ENCODE results near the gene SPG11.
"Not testable (repeated sequence)": the region's sequence is repeated elsewhere in the genome, so short reads cannot be mapped to it uniquely, and the experiment has no call there.

Gene SPG11

DNA sequence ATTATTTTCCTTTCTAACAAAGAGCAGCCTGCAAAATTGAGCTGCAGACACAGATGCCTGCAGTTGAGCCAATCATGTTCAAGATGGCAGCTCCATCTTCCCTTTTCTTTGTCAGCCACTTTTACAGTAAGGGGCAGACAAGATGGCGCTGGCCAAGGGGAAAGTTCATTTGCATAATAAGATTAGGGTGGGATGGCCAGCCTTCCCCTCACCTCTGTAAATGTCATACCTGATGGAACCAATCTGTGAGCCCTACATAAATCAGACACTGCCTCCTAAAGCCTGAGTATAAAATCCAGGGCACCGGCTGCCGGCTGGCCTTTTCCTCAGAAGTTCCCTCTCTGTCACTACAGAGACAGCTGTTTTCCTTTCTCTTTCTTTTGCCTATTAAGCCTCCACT lies 31.8 kb upstream of the SPG11 start:
- peaks cover 21% of the 10 kb centered on the region for H3K4me1 Mint-ChIP-seq (ENCODE audit: low read depth)
- no peak overlapping the region for H3K27ac Mint-ChIP-seq
- no peak for DNase-seq
- no peaks in the 10 kb centered on the region for H3K27me3 Mint-ChIP-seq
- peaks cover 7% of the 10 kb centered on the region for H3K9me3 Mint-ChIP-seq
- no peak overlapping the region for H3K4me3 Mint-ChIP-seq
- no peaks in the 10 kb centered on the region for H3K36me3 Mint-ChIP-seq (ENCODE audit: low read depth)

- no peak for DNase-seq
- Mint-ChIP-seq H3K4me1 (ENCODE audit: low read depth) (peaks cover 22% of the 10 kb centered on the region), H3K36me3 (ENCODE audit: low read depth) (no peaks in the 10 kb centered on the region), H3K9me3 (peaks cover 1% of the 10 kb centered on the region), H3K4me3 (no peak overlapping the region), H3K27me3 (no peaks in the 10 kb centered on the region), H3K27ac (no peak overlapping the region)
Measured at GRCh38 chr15:44694416-44694815, 31.0 kb upstream of the SPG11 start.

DNA sequence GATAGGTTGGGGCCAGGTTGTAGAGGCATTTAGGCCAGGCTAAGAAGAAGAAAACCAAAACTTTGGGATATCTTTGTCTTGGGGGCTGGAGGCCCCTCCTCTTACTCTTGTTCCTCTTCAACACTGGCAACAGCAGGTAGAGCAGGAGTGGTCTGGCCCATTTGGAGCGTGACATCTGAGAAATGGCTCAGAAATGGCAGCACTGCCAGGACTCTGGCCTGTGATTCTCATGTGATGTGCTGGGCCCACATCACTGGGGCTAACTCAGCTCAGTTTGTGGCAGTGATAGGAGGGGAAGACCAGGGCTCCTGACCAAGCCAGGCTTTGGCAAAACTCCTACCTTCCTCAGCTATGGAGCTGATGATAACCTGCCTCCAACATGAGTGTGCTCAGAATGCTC lies 29.2 kb upstream of the SPG11 start:
- DNase-seq = no peak
- Mint-ChIP-seq H3K9me3 (peaks cover 15% of the 10 kb centered on the region), H3K4me3 (no peak overlapping the region), H3K36me3 (ENCODE audit: low read depth) (peaks cover 12% of the 10 kb centered on the region), H3K27me3 (no peaks in the 10 kb centered on the region), H3K27ac (no peak overlapping the region), H3K4me1 (ENCODE audit: low read depth) (peaks cover 32% of the 10 kb centered on the region)

DNA sequence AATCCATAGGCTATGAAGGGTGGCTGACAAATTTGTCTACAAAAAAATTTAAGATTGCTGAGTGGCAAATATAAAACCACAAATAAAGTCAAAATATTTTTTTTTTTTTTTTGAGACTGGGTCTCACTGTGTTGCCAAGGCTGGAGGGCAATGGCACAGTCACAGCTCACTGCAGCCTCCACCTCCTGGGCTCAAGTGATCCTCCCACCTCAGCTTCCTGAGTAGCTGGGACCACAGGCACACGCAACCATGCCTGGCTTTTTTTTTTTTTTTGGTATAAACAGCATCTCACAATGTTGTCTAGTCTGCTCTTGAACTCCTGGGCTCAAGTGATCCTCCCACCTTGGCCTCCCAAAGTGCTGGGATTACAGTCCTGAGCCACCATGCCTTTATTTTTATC lies 26.8 kb upstream of the SPG11 start:
- not testable (repeated sequence) for DNase-seq, H3K27ac Mint-ChIP-seq, H3K4me3 Mint-ChIP-seq, H3K27me3 Mint-ChIP-seq
- Mint-ChIP-seq H3K36me3 (ENCODE audit: low read depth) (peaks cover 21% of the 10 kb centered on the region), H3K4me1 (ENCODE audit: low read depth) (peaks cover 41% of the 10 kb centered on the region), H3K9me3 (peaks cover 28% of the 10 kb centered on the region)

- H3K27ac Mint-ChIP-seq, DNase-seq, H3K4me3 Mint-ChIP-seq, H3K27me3 Mint-ChIP-seq: not testable (repeated sequence)
- peaks cover 42% of the 10 kb centered on the region for H3K4me1 Mint-ChIP-seq (ENCODE audit: low read depth)
- peaks cover 30% of the 10 kb centered on the region for H3K36me3 Mint-ChIP-seq (ENCODE audit: low read depth)
- H3K9me3 Mint-ChIP-seq = peaks cover 35% of the 10 kb centered on the region
Measured at GRCh38 chr15:44689318-44689717, 25.9 kb upstream of the SPG11 start.

DNA sequence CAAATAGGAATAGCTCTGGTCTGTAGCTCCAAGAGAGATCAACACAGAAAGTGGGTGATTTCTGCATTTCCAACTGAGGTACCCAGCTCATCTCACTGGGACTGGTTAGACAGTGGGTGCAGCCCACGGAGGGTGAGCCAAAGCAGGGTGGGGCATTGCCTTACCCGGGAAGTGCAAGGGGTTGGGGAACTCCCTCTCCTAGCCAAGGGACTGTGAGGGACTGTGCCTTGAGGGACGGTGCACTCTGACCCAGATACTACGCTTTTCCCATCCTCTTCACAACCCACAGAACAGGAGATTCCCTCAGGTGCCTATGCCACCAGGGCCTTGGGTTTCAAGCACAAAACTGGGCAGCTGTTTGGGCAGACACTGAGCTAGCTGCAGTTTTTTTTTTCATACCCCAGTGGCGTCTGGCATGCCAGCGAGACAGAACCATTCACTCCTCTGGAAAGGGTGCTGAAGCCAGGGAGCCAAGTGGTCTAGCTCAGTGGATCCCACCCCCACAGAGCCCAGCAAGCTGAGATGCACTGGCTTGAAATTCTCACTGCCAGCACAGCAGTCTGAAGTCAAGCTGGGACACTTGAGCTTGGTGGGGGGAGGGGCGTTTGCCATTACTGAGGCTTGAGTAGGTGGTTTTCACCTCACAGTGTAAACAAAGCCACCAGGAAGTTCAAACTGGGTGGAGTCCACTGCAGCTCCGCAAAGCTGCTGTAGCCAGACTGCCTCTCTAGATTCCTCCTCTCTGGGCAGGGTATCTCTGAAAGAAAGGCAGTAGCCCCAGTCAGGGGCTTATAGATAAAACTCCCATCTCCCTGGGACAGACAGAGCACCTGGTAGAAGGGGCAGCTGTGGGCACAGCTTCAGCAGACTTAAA lies 19.6 kb upstream of the SPG11 start:
- H3K27me3 Mint-ChIP-seq = not testable (repeated sequence)
- Mint-ChIP-seq H3K4me1 (ENCODE audit: low read depth) (peaks cover 81% of the 10 kb centered on the region), H3K9me3 (peaks cover 23% of the 10 kb centered on the region), H3K4me3 (peak overlapping the region; percentile 63), H3K36me3 (ENCODE audit: low read depth) (peaks cover 31% of the 10 kb centered on the region), H3K27ac (peak overlapping the region; percentile 82)
- DNase-seq = peak; percentile 76

GRCh38 chr15:44682211-44682610 lies 18.7 kb upstream of the SPG11 start:
- no peaks in the 10 kb centered on the region for H3K27me3 Mint-ChIP-seq
- peak overlapping the region; percentile 82 for H3K27ac Mint-ChIP-seq
- H3K4me1 Mint-ChIP-seq (ENCODE audit: low read depth) = peaks cover 83% of the 10 kb centered on the region
- peak overlapping the region; percentile 63 for H3K4me3 Mint-ChIP-seq
- no peak for DNase-seq
- peaks cover 17% of the 10 kb centered on the region for H3K9me3 Mint-ChIP-seq
- H3K36me3 Mint-ChIP-seq (ENCODE audit: low read depth) = peaks cover 25% of the 10 kb centered on the region

- no peaks in the 10 kb centered on the region for H3K9me3 Mint-ChIP-seq
- peak overlapping the region; percentile 64 for H3K4me3 Mint-ChIP-seq
- DNase-seq = peak; percentile 53
- H3K36me3 Mint-ChIP-seq (ENCODE audit: low read depth) = no peaks in the 10 kb centered on the region
- no peaks in the 10 kb centered on the region for H3K27me3 Mint-ChIP-seq
- H3K4me1 Mint-ChIP-seq (ENCODE audit: low read depth) = peaks cover 86% of the 10 kb centered on the region
- H3K27ac Mint-ChIP-seq = peak overlapping the region; percentile 97
Measured at GRCh38 chr15:44676676-44677075, 13.2 kb upstream of the SPG11 start.

DNA sequence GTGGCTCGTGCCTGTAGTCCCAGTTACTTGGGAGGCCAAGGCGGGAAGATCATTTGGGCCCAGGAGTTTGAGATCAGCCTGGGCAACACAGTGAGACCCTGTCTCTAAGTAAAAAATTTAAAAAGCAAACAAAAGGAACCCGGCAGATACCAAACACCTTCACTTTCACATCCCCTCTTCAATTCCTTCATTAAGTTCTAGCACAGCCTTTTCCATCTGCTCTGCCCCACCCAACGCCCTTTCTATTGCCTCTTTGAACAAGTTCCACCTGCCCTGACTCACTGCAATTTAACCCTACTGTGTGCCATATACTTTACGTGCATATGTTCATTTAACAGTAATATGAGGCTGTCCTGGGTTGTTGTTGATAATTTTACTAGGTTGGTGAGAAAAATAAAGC lies 12.4 kb upstream of the SPG11 start:
- peak overlapping the region; percentile 64 for H3K4me3 Mint-ChIP-seq
- H3K9me3 Mint-ChIP-seq = no peaks in the 10 kb centered on the region
- H3K27me3 Mint-ChIP-seq = no peaks in the 10 kb centered on the region
- H3K4me1 Mint-ChIP-seq (ENCODE audit: low read depth) = peaks cover 86% of the 10 kb centered on the region
- H3K27ac Mint-ChIP-seq = peak overlapping the region; percentile 97
- no peaks in the 10 kb centered on the region for H3K36me3 Mint-ChIP-seq (ENCODE audit: low read depth)
- DNase-seq = no peak

DNA sequence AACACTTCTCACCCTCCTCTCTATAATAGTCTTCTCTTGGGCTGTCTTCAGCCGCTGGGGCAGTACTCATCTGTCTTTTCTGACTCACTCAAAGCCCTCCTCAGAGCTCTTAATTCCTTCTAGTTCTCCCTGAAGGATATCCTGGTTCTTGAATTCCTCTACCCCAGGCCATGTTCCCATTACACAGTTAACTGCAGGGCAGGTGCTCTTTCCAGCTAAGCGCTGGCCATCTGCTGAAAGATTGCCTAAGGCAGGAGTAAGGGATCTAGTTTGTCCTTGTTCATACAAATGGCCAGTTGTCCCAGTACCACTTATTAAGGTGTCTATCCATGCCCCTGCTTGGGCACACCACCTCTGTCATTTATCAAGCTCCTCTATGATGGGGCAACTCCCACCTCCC lies 10.2 kb upstream of the SPG11 start:
- Mint-ChIP-seq H3K36me3 (ENCODE audit: low read depth) (no peaks in the 10 kb centered on the region), H3K9me3 (no peaks in the 10 kb centered on the region), H3K27ac (peak overlapping the region; percentile 48), H3K27me3 (no peaks in the 10 kb centered on the region), H3K4me1 (ENCODE audit: low read depth) (peaks cover 91% of the 10 kb centered on the region), H3K4me3 (no peak overlapping the region)
- no peak for DNase-seq

- no peaks in the 10 kb centered on the region for H3K9me3 Mint-ChIP-seq
- no peak overlapping the region for H3K4me3 Mint-ChIP-seq
- no peak for DNase-seq
- H3K27ac Mint-ChIP-seq = peak overlapping the region; percentile 81
- no peaks in the 10 kb centered on the region for H3K27me3 Mint-ChIP-seq
- H3K36me3 Mint-ChIP-seq (ENCODE audit: low read depth) = no peaks in the 10 kb centered on the region
- peaks cover 90% of the 10 kb centered on the region for H3K4me1 Mint-ChIP-seq (ENCODE audit: low read depth)
Measured at GRCh38 chr15:44670087-44670950, 6.9 kb upstream of the SPG11 start.

DNA sequence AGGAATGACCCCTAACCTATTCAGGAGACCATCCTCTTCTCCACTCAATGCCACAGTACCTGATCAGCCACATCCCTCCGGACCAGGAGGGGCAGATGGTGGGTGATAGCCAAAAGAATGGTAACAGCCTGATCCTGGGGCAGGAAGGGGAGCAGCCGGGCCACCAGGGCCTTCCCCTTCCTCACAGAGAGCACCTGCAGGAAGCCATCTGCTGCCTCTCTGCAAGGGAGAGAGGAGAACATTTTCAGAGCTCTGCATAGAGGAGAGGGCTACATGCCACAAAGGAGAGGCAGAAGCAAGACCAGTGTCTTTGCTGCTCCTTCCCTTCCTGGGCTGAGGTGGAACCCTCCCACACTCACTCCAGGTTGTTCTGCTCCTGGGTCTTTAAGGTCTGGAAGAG lies 5.5 kb upstream of the SPG11 start:
- H3K36me3 Mint-ChIP-seq (ENCODE audit: low read depth) = no peaks in the 10 kb centered on the region
- H3K4me3 Mint-ChIP-seq = no peak overlapping the region
- no peaks in the 10 kb centered on the region for H3K9me3 Mint-ChIP-seq
- H3K27me3 Mint-ChIP-seq = no peaks in the 10 kb centered on the region
- peaks cover 92% of the 10 kb centered on the region for H3K4me1 Mint-ChIP-seq (ENCODE audit: low read depth)
- H3K27ac Mint-ChIP-seq = peak overlapping the region; percentile 81
- no peak for DNase-seq

DNA sequence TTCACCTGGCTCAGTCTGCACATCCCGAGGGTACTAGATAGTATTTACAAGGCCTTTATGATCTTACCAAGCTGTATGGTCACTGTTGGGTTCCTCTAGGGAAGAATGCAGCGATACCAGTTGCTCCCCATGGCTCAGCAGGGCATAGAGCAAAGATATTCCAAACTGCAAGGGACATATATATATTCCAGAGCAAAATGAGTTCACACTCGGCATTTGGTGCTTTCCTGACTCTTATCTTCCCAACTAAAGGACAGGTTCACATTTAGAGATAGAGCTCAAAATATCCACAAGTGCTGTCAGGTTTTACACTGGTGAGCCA lies 3.5 kb upstream of the SPG11 start:
- H3K36me3 Mint-ChIP-seq (ENCODE audit: low read depth) = peaks cover 7% of the 10 kb centered on the region
- no peaks in the 10 kb centered on the region for H3K9me3 Mint-ChIP-seq
- no peak for DNase-seq
- H3K4me3 Mint-ChIP-seq = peak overlapping the region; percentile 68
- peaks cover 79% of the 10 kb centered on the region for H3K4me1 Mint-ChIP-seq (ENCODE audit: low read depth)
- H3K27me3 Mint-ChIP-seq = no peaks in the 10 kb centered on the region
- H3K27ac Mint-ChIP-seq = peak overlapping the region; percentile 96

DNA sequence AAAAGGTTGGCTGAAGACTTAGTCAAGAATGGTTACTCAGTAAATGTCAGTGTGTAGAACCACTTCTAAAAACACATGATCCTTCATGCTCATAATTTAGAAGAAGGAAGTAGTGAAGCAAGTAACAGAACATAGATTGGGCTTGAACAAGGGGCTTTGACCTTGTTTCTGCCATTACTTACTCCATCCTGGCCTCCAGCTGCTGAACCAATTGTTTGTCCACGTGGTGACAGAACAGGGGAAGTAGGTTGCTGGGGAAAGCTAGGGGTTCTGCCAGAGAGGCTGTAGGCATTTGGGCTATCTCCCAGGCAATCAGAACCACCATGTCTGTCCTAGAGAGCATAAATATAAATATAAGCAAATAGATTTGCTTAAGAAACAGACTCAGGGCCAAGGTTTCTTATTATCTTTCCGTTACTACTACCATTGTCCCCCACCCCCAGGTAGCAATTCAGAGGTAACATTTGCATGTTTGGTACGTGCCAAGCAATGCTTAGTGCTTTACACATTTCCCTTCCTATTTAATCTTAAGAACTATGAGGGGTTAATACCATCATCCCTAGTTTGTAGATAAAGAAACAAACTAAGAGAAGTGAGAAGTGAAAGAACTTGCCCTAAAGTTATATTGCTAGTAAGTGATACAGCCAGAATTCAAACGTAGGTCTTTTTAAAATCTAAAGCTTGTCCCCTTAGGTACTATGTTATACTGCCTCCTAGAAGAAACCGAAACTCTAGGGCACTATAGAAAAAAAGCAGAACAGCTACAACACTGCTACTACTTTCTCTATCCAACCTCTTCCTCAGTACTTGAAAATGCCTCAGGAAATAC lies 3.0 kb upstream of the SPG11 start:
- Mint-ChIP-seq H3K27me3 (no peaks in the 10 kb centered on the region), H3K36me3 (ENCODE audit: low read depth) (peaks cover 7% of the 10 kb centered on the region), H3K27ac (peak overlapping the region; percentile 96), H3K4me1 (ENCODE audit: low read depth) (peaks cover 78% of the 10 kb centered on the region), H3K9me3 (no peaks in the 10 kb centered on the region), H3K4me3 (peak overlapping the region; percentile 68)
- no peak for DNase-seq
